SK-N-MC (cell line): Measurements from ENCODE around the gene TCF12.
A peak's percentile ranks its signal among the peaks of the same experiment; 100 is the strongest.
"Not testable (repeated sequence)": the region's sequence is repeated elsewhere in the genome, so short reads cannot be mapped to it uniquely, and the experiment has no call there.

Source experiments
- DNase-seq: peaks from one replicate; pipeline ENCODE4 v3.0.0-alpha.2; 2011; ENCODE audit warnings: low read depth, low spot score
- H3K27ac ChIP-seq: fragments of 200-600 bp; sonication (generic); 2 replicates; pipeline ENCODE4 v1.5.1; 2016; ENCODE audit warnings: mixed run types
- H3K36me3 ChIP-seq: fragments of 200-600 bp; sonication (generic); 2 replicates; pipeline ENCODE4 v1.6.1; 2017; ENCODE audit warnings: antibody characterized with exemption, low read length, mixed read lengths; ENCODE audit not compliant: insufficient read depth
- H3K4me3 ChIP-seq: fragments of 200-600 bp; sonication (generic); 2 replicates; pipeline ENCODE4 v1.5.1; 2016
- H3K9ac ChIP-seq: fragments of 200-600 bp; sonication (generic); 2 replicates; pipeline ENCODE4 v1.8.0; 2017; ENCODE audit warnings: mixed run types, mixed read lengths; ENCODE audit not compliant: insufficient read length
- H3K9me3 ChIP-seq: fragments of 200-600 bp; sonication (generic); 2 replicates; pipeline ENCODE4 v1.6.1; 2017; ENCODE audit warnings: low read depth, mild to moderate bottlenecking, antibody characterized with exemption, low read length, moderate library complexity, mixed read lengths
- EZH2 ChIP-seq: fragments of 200-600 bp; sonication (generic); IDR thresholded peaks from one replicate; pipeline ENCODE4 v1.6.1; 2017; ENCODE audit warnings: antibody characterized with exemption
- FOXP2 ChIP-seq: optimal IDR thresholded peaks from 2 replicates; pipeline ENCODE3; 2011; ENCODE audit warnings: mild to moderate bottlenecking, moderate library complexity; ENCODE audit not compliant: insufficient read depth; ENCODE audit errors: extremely low read length, control extremely low read depth
- POLR2AphosphoS5 ChIP-seq: IDR thresholded peaks from 2 replicates; pipeline ENCODE4 v1.6.1; 2012; ENCODE audit warnings: mild to moderate bottlenecking, low read depth, low read length, borderline replicate concordance

The TCF12 gene

DNA sequence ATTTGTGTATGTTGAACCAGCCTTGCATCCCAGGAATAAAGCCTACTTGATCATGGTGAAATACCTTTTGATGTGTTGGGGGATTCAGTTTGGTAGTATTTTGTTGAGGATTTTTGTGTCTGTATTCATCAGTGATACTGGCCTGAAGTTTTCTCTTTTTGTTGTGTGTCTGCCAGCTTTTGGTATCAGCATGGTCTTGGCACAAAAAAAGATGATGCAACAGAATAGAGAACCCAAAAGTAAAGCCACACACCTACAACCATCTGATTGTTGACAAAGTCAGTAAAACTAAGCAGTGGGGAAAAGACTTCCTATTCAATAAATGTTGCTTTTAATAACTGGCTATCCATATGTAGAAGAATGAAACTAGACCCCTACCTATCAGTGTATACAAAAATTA is 77.6 kb downstream of the TCF12 start:
- TF ChIP-seq EZH2 (no peak), POLR2AphosphoS5 (no peak), FOXP2 (no peak)

DNA sequence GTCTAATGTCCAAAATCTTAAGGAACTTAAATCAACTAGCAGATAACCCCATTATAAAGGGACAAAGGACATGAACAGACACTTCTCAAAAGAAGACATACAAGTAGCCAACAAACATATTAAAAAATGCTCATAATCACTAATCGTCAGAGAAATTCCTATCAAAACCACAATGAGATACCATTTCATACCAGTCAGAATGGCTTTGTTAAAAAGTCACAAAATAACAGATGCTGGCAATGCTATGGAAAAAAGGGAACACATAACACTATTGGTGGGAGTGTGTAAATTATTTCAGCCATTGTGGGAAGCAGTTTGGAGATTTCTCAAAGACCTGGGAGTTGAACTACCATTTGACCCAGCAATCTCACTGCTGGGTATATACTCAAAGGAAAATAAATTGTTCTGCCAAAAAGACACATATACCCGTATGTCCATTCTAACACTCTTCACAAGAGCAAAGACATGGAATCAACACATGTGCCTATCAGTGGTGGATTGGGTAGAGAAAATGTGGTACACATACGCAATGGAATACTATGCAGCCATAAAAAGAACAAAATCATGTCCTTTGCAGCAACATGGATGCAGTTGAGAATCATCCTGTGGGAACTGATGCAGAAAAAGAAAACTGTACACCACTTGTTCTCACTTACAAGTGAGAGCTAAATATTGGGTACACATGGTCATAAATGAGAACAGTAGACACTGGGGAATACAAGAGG is 78.5 kb downstream of the TCF12 start:
- Histone ChIP-seq H3K36me3 (peaks cover 28% of the 10 kb centered on the region), H3K9ac (no peak overlapping the region), H3K27ac (no peak overlapping the region), H3K4me3 (no peak overlapping the region), H3K9me3 (peaks cover 13% of the 10 kb centered on the region; the same call in 1 of the 2 replicates)
- DNase-seq = no peak
- no peak for TF ChIP-seq FOXP2

More for the DNA sequence above, 77.6 kb downstream of the TCF12 start:
- Histone ChIP-seq H3K4me3 (no peak overlapping the region), H3K9ac (no peak overlapping the region), H3K9me3 (peaks cover 13% of the 10 kb centered on the region; the same call in 1 of the 2 replicates), H3K36me3 (peaks cover 28% of the 10 kb centered on the region), H3K27ac (no peak overlapping the region)
- DNase-seq = no peak

DNA sequence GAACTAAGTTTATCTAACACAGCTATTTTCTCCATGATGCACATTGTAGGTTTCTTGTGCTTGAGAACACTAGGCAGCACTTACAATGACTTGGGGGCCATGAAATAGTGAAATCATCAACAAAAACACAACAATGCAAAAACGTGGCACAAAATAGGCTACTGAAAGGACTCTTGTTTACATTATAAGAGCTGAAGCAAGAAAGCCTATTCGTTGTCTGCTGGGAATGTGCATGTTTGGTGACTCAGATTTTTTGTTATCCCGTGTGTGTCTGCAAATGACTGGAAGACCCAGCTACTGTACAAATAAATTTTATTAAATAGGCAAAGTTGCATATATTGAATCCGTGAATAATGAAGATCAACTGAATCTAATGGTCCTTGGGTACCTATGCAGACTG is 85.0 kb downstream of the TCF12 start:
- DNase-seq = no peak
- H3K9ac ChIP-seq = no peak overlapping the region
- H3K4me3 ChIP-seq = no peak overlapping the region
- TF ChIP-seq POLR2AphosphoS5 (no peak), EZH2 (no peak)
- H3K9me3 ChIP-seq = no peaks in the 10 kb centered on the region
- H3K36me3 ChIP-seq = peaks cover 1% of the 10 kb centered on the region; the same call in 1 of the 2 replicates
- H3K27ac ChIP-seq = no peak overlapping the region

- TF ChIP-seq POLR2AphosphoS5 (0 out of 2 replicates have a peak, but pooled peaks have one; percentile 18), EZH2 (no peak)
Observed at GRCh38 chr15:57005244-57005643, 86.8 kb downstream of the TCF12 start.

DNA sequence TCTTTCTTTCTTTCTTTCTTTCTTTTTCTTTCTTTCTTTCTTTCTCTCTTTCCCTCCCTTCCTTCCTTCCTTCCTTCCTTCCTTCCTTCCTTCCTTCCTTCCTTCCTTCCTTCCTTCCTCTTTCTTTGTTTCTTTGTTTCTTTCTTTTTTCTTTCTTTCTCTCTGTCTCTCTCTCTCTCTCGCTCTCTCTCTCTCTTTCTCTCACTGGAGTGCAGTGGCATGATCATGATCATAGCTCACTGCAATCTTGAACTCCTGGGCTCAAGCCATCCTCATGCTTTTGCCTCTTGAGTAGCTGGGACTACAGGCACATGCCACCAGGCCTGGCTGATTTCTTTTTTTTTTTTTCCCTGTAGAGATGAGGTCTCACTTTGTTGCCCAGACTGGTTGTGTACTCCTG is 89.4 kb downstream of the TCF12 start:
- H3K9me3 ChIP-seq, DNase-seq, H3K4me3 ChIP-seq: not testable (repeated sequence)
- peaks cover 11% of the 10 kb centered on the region for H3K36me3 ChIP-seq
- H3K27ac ChIP-seq = peak overlapping the region; percentile 89
- H3K9ac ChIP-seq = peak overlapping the region; percentile 3

More at GRCh38 chr15:57005244-57005643, 86.8 kb downstream of the TCF12 start:
- DNase-seq = no peak
- Histone ChIP-seq H3K4me3 (no peak overlapping the region), H3K36me3 (peaks cover 11% of the 10 kb centered on the region), H3K27ac (peak overlapping the region; percentile 74), H3K9ac (peak overlapping the region; percentile 32), H3K9me3 (no peaks in the 10 kb centered on the region)

DNA sequence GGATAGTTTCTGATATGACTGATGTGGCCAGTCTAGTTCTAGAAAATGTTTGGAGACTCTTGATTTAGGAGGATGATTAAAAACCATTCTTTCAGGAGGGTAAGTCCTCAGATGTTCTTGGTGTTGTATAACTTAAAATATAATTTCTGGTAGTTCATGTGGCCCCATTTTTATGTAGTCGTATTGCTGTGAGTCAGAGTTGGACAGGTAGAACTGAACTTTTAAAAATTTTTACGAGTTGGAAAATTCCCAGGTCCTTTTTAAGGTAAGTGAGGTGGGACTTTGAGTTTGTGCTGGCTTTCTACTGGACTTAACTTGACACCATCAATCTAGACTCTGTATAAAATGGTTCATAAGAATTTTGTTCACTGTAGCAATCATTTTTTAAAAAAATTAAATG is 92.3 kb downstream of the TCF12 start:
- H3K27ac ChIP-seq = no peak overlapping the region
- no peak for DNase-seq
- no peaks in the 10 kb centered on the region for H3K9me3 ChIP-seq
- H3K36me3 ChIP-seq = peaks cover 11% of the 10 kb centered on the region
- no peak overlapping the region for H3K9ac ChIP-seq
- TF ChIP-seq EZH2 (no peak), POLR2AphosphoS5 (no peak), FOXP2 (no peak)
- no peak overlapping the region for H3K4me3 ChIP-seq

DNA sequence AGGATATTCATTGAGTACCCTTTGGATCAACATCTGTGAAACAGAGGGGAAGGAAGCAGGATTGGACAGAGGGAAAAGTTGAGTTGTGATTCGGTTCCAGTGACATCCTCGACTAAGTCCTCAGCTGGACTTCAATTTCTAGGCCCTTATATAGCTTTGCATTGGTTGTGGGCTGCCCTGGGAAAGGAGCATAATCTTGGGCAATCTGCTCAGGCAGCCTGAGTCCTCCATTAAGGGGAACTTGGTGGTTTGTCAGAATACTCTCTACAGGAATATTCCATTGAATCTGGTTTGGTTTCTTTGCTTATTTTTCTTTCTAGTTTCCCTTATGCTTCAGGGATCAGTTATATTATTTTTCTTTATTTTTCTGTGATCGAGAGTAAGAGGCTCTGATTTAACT is 94.1 kb downstream of the TCF12 start:
- no peak for DNase-seq
- Histone ChIP-seq H3K36me3 (peaks cover 11% of the 10 kb centered on the region), H3K27ac (no peak overlapping the region), H3K4me3 (no peak overlapping the region), H3K9ac (no peak overlapping the region), H3K9me3 (no peaks in the 10 kb centered on the region)
- TF ChIP-seq FOXP2 = no peak
- no peak for TF ChIP-seq POLR2AphosphoS5
- no peak for TF ChIP-seq EZH2

- not testable (repeated sequence) for H3K9ac ChIP-seq, H3K27ac ChIP-seq, H3K4me3 ChIP-seq, H3K36me3 ChIP-seq, H3K9me3 ChIP-seq, DNase-seq
Observed at GRCh38 chr15:57014896-57015295, 96.5 kb downstream of the TCF12 start.

DNA sequence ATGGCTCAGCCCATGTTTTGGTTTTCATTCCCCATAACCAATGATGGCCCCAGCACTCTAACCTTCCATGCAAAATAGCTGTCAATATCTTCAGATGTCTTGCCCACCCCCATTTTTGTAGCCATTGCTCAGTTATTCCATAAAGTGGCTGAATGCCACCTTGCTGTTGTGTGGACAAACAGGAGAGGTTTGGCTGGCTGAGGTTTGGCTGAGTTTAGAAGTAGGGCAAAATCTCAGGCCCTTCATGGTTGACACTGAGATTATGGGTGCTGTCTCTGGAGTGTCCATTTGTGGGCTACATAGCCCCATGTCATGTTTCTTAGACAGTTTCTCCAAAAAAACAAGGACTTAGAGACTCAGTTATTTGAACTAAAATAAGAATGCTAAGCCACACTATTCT is 96.9 kb downstream of the TCF12 start:
- Histone ChIP-seq H3K9ac (no peak overlapping the region), H3K9me3 (no peaks in the 10 kb centered on the region), H3K4me3 (no peak overlapping the region), H3K27ac (no peak overlapping the region), H3K36me3 (no peaks in the 10 kb centered on the region)
- no peak for DNase-seq
- TF ChIP-seq EZH2 (no peak), POLR2AphosphoS5 (no peak), FOXP2 (no peak)

- Histone ChIP-seq H3K27ac (no peak overlapping the region), H3K9me3 (no peaks in the 10 kb centered on the region), H3K36me3 (no peaks in the 10 kb centered on the region), H3K4me3 (no peak overlapping the region), H3K9ac (no peak overlapping the region)
- no peak for TF ChIP-seq POLR2AphosphoS5
- no peak for TF ChIP-seq EZH2
- no peak for TF ChIP-seq FOXP2
- no peak for DNase-seq
Observed at GRCh38 chr15:57015897-57016296, 97.5 kb downstream of the TCF12 start.
